Activated naive CD8-positive, alpha-beta T cell (primary cell): ENCODE results near the gene DDX46.
"Not testable (repeated sequence)": the region's sequence is repeated elsewhere in the genome, so short reads cannot be mapped to it uniquely, and the experiment has no call there.

Experiments used
- H3K27ac Mint-ChIP-seq: one replicate; pipeline ENCODE4 v1.8.0; 2021; ENCODE audit warnings: mixed read lengths
- H3K27me3 Mint-ChIP-seq: one replicate; pipeline ENCODE4 v1.8.0; 2021; ENCODE audit warnings: mixed read lengths
- H3K36me3 Mint-ChIP-seq: one replicate; pipeline ENCODE4 v1.8.0; 2021; ENCODE audit warnings: mixed read lengths
- H3K4me1 Mint-ChIP-seq: one replicate; pipeline ENCODE4 v1.8.0; 2021; ENCODE audit warnings: low read depth, mixed read lengths
- H3K4me3 Mint-ChIP-seq: one replicate; pipeline ENCODE4 v1.8.0; 2021; ENCODE audit warnings: mild to moderate bottlenecking, mixed read lengths
- H3K9me3 Mint-ChIP-seq: one replicate; pipeline ENCODE4 v1.8.0; 2021; ENCODE audit warnings: low read depth, mixed read lengths

Gene DDX46

GRCh38 chr5:134758504-134759341 is at the start of gene DDX46:
DDX46 (plus strand) TSS chr5:134758779; CDS start chr5:134758939, 160 bp downstream.
- H3K4me1 Mint-ChIP-seq, result peaks cover 35% of the 10 kb centered on the region
- H3K27me3 Mint-ChIP-seq, result no peaks in the 10 kb centered on the region
- H3K36me3 Mint-ChIP-seq, result no peaks in the 10 kb centered on the region
- H3K27ac Mint-ChIP-seq, result peak within 1 kb of the TSS; percentile 98
- no peaks in the 10 kb centered on the region for H3K9me3 Mint-ChIP-seq
- peak within 1 kb of the TSS; percentile 99 for H3K4me3 Mint-ChIP-seq

GRCh38 chr5:134714120-134714519 is 44.5 kb upstream of the DDX46 start:
- H3K36me3 Mint-ChIP-seq, result peaks cover 8% of the 10 kb centered on the region
- no peaks in the 10 kb centered on the region for H3K4me1 Mint-ChIP-seq
- H3K27me3 Mint-ChIP-seq, result no peaks in the 10 kb centered on the region
- no peaks in the 10 kb centered on the region for H3K9me3 Mint-ChIP-seq
- H3K4me3 Mint-ChIP-seq, result no peak overlapping the region
- no peak overlapping the region for H3K27ac Mint-ChIP-seq

- Mint-ChIP-seq H3K9me3 (no peaks in the 10 kb centered on the region), H3K27ac (no peak overlapping the region), H3K4me1 (no peaks in the 10 kb centered on the region)
Measured at GRCh38 chr5:134714541-134714940, 44.0 kb upstream of the DDX46 start.

GRCh38 chr5:134715466-134715865 is 43.1 kb upstream of the DDX46 start:
- H3K36me3 Mint-ChIP-seq, result peaks cover 10% of the 10 kb centered on the region
- H3K4me3 Mint-ChIP-seq, H3K27ac Mint-ChIP-seq, H3K9me3 Mint-ChIP-seq, H3K27me3 Mint-ChIP-seq, H3K4me1 Mint-ChIP-seq: not testable (repeated sequence)

More at GRCh38 chr5:134714541-134714940, 44.0 kb upstream of the DDX46 start:
- H3K4me3 Mint-ChIP-seq, result no peak overlapping the region
- H3K27me3 Mint-ChIP-seq, result no peaks in the 10 kb centered on the region
- H3K36me3 Mint-ChIP-seq, result peaks cover 8% of the 10 kb centered on the region

- H3K9me3 Mint-ChIP-seq, result no peaks in the 10 kb centered on the region
- H3K27me3 Mint-ChIP-seq, result no peaks in the 10 kb centered on the region
- peaks cover 2% of the 10 kb centered on the region for H3K36me3 Mint-ChIP-seq
- no peaks in the 10 kb centered on the region for H3K4me1 Mint-ChIP-seq
- no peak overlapping the region for H3K27ac Mint-ChIP-seq
- no peak overlapping the region for H3K4me3 Mint-ChIP-seq
Measured at GRCh38 chr5:134724872-134725271, 33.7 kb upstream of the DDX46 start.

GRCh38 chr5:134732819-134733218 is 25.8 kb upstream of the DDX46 start:
- H3K27ac Mint-ChIP-seq, result no peak overlapping the region
- no peaks in the 10 kb centered on the region for H3K27me3 Mint-ChIP-seq
- H3K4me3 Mint-ChIP-seq, result no peak overlapping the region
- H3K4me1 Mint-ChIP-seq, result peaks cover 3% of the 10 kb centered on the region
- no peaks in the 10 kb centered on the region for H3K36me3 Mint-ChIP-seq
- H3K9me3 Mint-ChIP-seq, result no peaks in the 10 kb centered on the region

GRCh38 chr5:134735243-134735642 is 23.3 kb upstream of the DDX46 start:
- H3K27ac Mint-ChIP-seq, result no peak overlapping the region

GRCh38 chr5:134736173-134736812 is 22.3 kb upstream of the DDX46 start:
- Mint-ChIP-seq H3K36me3 (no peaks in the 10 kb centered on the region), H3K27me3 (no peaks in the 10 kb centered on the region), H3K4me3 (no peak overlapping the region), H3K9me3 (no peaks in the 10 kb centered on the region), H3K4me1 (peaks cover 19% of the 10 kb centered on the region), H3K27ac (no peak overlapping the region)

More at GRCh38 chr5:134735243-134735642, 23.3 kb upstream of the DDX46 start:
- Mint-ChIP-seq H3K4me3 (no peak overlapping the region), H3K9me3 (no peaks in the 10 kb centered on the region), H3K4me1 (peaks cover 13% of the 10 kb centered on the region), H3K27me3 (no peaks in the 10 kb centered on the region), H3K36me3 (no peaks in the 10 kb centered on the region)

- no peaks in the 10 kb centered on the region for H3K9me3 Mint-ChIP-seq
- no peaks in the 10 kb centered on the region for H3K36me3 Mint-ChIP-seq
- peaks cover 26% of the 10 kb centered on the region for H3K4me1 Mint-ChIP-seq
- H3K27me3 Mint-ChIP-seq, result no peaks in the 10 kb centered on the region
- peak within 1 kb of the TSS; percentile 100 for H3K4me3 Mint-ChIP-seq
- peak within 1 kb of the TSS; percentile 97 for H3K27ac Mint-ChIP-seq
Measured at GRCh38 chr5:134738133-134738962, 20.2 kb upstream of the DDX46 start, which contains the start of gene CAMLG. CAMLG (plus strand) TSS chr5:134738548; CDS start chr5:134738621, 73 bp downstream.

GRCh38 chr5:134738963-134739661 is 19.5 kb upstream of the DDX46 start:
- no peaks in the 10 kb centered on the region for H3K9me3 Mint-ChIP-seq
- H3K4me1 Mint-ChIP-seq, result peaks cover 26% of the 10 kb centered on the region
- peak overlapping the region; percentile 97 for H3K27ac Mint-ChIP-seq
- no peaks in the 10 kb centered on the region for H3K36me3 Mint-ChIP-seq
- H3K4me3 Mint-ChIP-seq, result peak overlapping the region; percentile 100
- no peaks in the 10 kb centered on the region for H3K27me3 Mint-ChIP-seq

- no peak overlapping the region for H3K4me3 Mint-ChIP-seq
- peaks cover 26% of the 10 kb centered on the region for H3K4me1 Mint-ChIP-seq
- no peak overlapping the region for H3K27ac Mint-ChIP-seq
- no peaks in the 10 kb centered on the region for H3K9me3 Mint-ChIP-seq
- no peaks in the 10 kb centered on the region for H3K27me3 Mint-ChIP-seq
- no peaks in the 10 kb centered on the region for H3K36me3 Mint-ChIP-seq
Measured at GRCh38 chr5:134741052-134741451, 17.5 kb upstream of the DDX46 start.

- Mint-ChIP-seq H3K4me3 (no peak overlapping the region), H3K27me3 (no peaks in the 10 kb centered on the region), H3K36me3 (no peaks in the 10 kb centered on the region), H3K9me3 (no peaks in the 10 kb centered on the region), H3K27ac (no peak overlapping the region), H3K4me1 (peaks cover 26% of the 10 kb centered on the region)
Measured at GRCh38 chr5:134742134-134742533, 16.4 kb upstream of the DDX46 start.

GRCh38 chr5:134749415-134749814 is 9.2 kb upstream of the DDX46 start:
- H3K27me3 Mint-ChIP-seq, result no peaks in the 10 kb centered on the region
- no peak overlapping the region for H3K27ac Mint-ChIP-seq
- H3K36me3 Mint-ChIP-seq, result no peaks in the 10 kb centered on the region
- H3K4me1 Mint-ChIP-seq, result no peaks in the 10 kb centered on the region
- no peaks in the 10 kb centered on the region for H3K9me3 Mint-ChIP-seq
- no peak overlapping the region for H3K4me3 Mint-ChIP-seq

- H3K27ac Mint-ChIP-seq, result peak overlapping the region; percentile 98
- H3K9me3 Mint-ChIP-seq, result no peaks in the 10 kb centered on the region
- peaks cover 33% of the 10 kb centered on the region for H3K4me1 Mint-ChIP-seq
- no peaks in the 10 kb centered on the region for H3K36me3 Mint-ChIP-seq
- peak overlapping the region; percentile 99 for H3K4me3 Mint-ChIP-seq
- no peaks in the 10 kb centered on the region for H3K27me3 Mint-ChIP-seq
Measured at GRCh38 chr5:134758176-134758503, 439 bp upstream of the DDX46 start.
